IPS-15b (cell line): ENCODE results near the gene PPP2R2C.

ENCODE experiments used
- H3K27me3 ChIP-seq: one replicate; pipeline ENCODE4 v1.6.1; 2013; ENCODE audit warnings: low read length; ENCODE audit not compliant: control insufficient read depth, insufficient read depth
- H3K36me3 ChIP-seq: one replicate; pipeline ENCODE4 v1.6.1; 2013; ENCODE audit warnings: low read length; ENCODE audit not compliant: control insufficient read depth, insufficient read depth
- H3K4me1 ChIP-seq: one replicate; pipeline ENCODE4 v1.6.1; 2013; ENCODE audit warnings: mild to moderate bottlenecking, low read length; ENCODE audit not compliant: control insufficient read depth, insufficient read depth
- H3K4me3 ChIP-seq: one replicate; pipeline ENCODE4 v1.5.1; 2013; ENCODE audit warnings: low read depth, low read length
- H3K9ac ChIP-seq: one replicate; pipeline ENCODE4 v1.6.1; 2013; ENCODE audit warnings: low read depth, mild to moderate bottlenecking, low read length
- H3K9me3 ChIP-seq: one replicate; pipeline ENCODE4 v1.6.1; 2013; ENCODE audit warnings: mild to moderate bottlenecking, low read length; ENCODE audit not compliant: control insufficient read depth, insufficient read depth

The PPP2R2C gene

GRCh38 chr4:6338175-6338950 is 134.1 kb downstream of the PPP2R2C start:
- Histone ChIP-seq H3K4me1 (no peaks in the 10 kb centered on the region), H3K36me3 (no peaks in the 10 kb centered on the region), H3K4me3 (no peak overlapping the region), H3K9me3 (peaks cover 3% of the 10 kb centered on the region), H3K9ac (no peak overlapping the region), H3K27me3 (no peaks in the 10 kb centered on the region)

GRCh38 chr4:6337331-6337935 is 135.0 kb downstream of the PPP2R2C start:
- H3K9ac ChIP-seq = no peak overlapping the region
- H3K27me3 ChIP-seq = no peaks in the 10 kb centered on the region
- no peaks in the 10 kb centered on the region for H3K36me3 ChIP-seq
- peaks cover 3% of the 10 kb centered on the region for H3K9me3 ChIP-seq
- H3K4me3 ChIP-seq = no peak overlapping the region
- H3K4me1 ChIP-seq = no peaks in the 10 kb centered on the region

- no peaks in the 10 kb centered on the region for H3K27me3 ChIP-seq
- H3K36me3 ChIP-seq = no peaks in the 10 kb centered on the region
- H3K4me3 ChIP-seq = no peak overlapping the region
- H3K9ac ChIP-seq = no peak overlapping the region
- H3K4me1 ChIP-seq = no peaks in the 10 kb centered on the region
- peaks cover 3% of the 10 kb centered on the region for H3K9me3 ChIP-seq
Measured at GRCh38 chr4:6336166-6336565, 136.2 kb downstream of the PPP2R2C start.

- peaks cover 3% of the 10 kb centered on the region for H3K9me3 ChIP-seq
- no peak overlapping the region for H3K4me3 ChIP-seq
- no peaks in the 10 kb centered on the region for H3K27me3 ChIP-seq
- no peaks in the 10 kb centered on the region for H3K4me1 ChIP-seq
- no peak overlapping the region for H3K9ac ChIP-seq
- H3K36me3 ChIP-seq = no peaks in the 10 kb centered on the region
Measured at GRCh38 chr4:6335040-6335590, 137.3 kb downstream of the PPP2R2C start.

GRCh38 chr4:6334203-6334887 is 138.1 kb downstream of the PPP2R2C start:
- Histone ChIP-seq H3K27me3 (no peaks in the 10 kb centered on the region), H3K36me3 (no peaks in the 10 kb centered on the region), H3K9ac (no peak overlapping the region), H3K9me3 (peaks cover 3% of the 10 kb centered on the region), H3K4me3 (no peak overlapping the region), H3K4me1 (no peaks in the 10 kb centered on the region)

GRCh38 chr4:6333301-6334202 is 138.9 kb downstream of the PPP2R2C start:
- Histone ChIP-seq H3K27me3 (no peaks in the 10 kb centered on the region), H3K9ac (no peak overlapping the region), H3K4me1 (no peaks in the 10 kb centered on the region), H3K36me3 (no peaks in the 10 kb centered on the region), H3K4me3 (no peak overlapping the region), H3K9me3 (peaks cover 3% of the 10 kb centered on the region)

- H3K9me3 ChIP-seq = peaks cover 3% of the 10 kb centered on the region
Measured at GRCh38 chr4:6332669-6333050, 139.8 kb downstream of the PPP2R2C start.

GRCh38 chr4:6332042-6332668 is 140.3 kb downstream of the PPP2R2C start:
- Histone ChIP-seq H3K27me3 (no peaks in the 10 kb centered on the region), H3K9ac (no peak overlapping the region), H3K36me3 (no peaks in the 10 kb centered on the region), H3K4me3 (no peak overlapping the region), H3K4me1 (no peaks in the 10 kb centered on the region), H3K9me3 (peaks cover 3% of the 10 kb centered on the region)

More at GRCh38 chr4:6332669-6333050, 139.8 kb downstream of the PPP2R2C start:
- no peaks in the 10 kb centered on the region for H3K27me3 ChIP-seq
- H3K4me3 ChIP-seq = no peak overlapping the region
- no peaks in the 10 kb centered on the region for H3K36me3 ChIP-seq
- no peaks in the 10 kb centered on the region for H3K4me1 ChIP-seq
- no peak overlapping the region for H3K9ac ChIP-seq

- no peaks in the 10 kb centered on the region for H3K4me1 ChIP-seq
- no peak overlapping the region for H3K4me3 ChIP-seq
- H3K9me3 ChIP-seq = peaks cover 3% of the 10 kb centered on the region
- no peak overlapping the region for H3K9ac ChIP-seq
- no peaks in the 10 kb centered on the region for H3K27me3 ChIP-seq
- no peaks in the 10 kb centered on the region for H3K36me3 ChIP-seq
Measured at GRCh38 chr4:6331468-6331867, 140.9 kb downstream of the PPP2R2C start.

GRCh38 chr4:6331018-6331417 is 141.4 kb downstream of the PPP2R2C start:
- H3K4me1 ChIP-seq = no peaks in the 10 kb centered on the region
- H3K36me3 ChIP-seq = no peaks in the 10 kb centered on the region
- H3K4me3 ChIP-seq = no peak overlapping the region
- H3K9ac ChIP-seq = no peak overlapping the region
- peaks cover 3% of the 10 kb centered on the region for H3K9me3 ChIP-seq
- no peaks in the 10 kb centered on the region for H3K27me3 ChIP-seq

GRCh38 chr4:6330384-6330767 is 142.0 kb downstream of the PPP2R2C start:
- Histone ChIP-seq H3K36me3 (no peaks in the 10 kb centered on the region), H3K27me3 (no peaks in the 10 kb centered on the region), H3K4me3 (no peak overlapping the region), H3K4me1 (peaks cover 2% of the 10 kb centered on the region), H3K9me3 (peaks cover 3% of the 10 kb centered on the region), H3K9ac (no peak overlapping the region)
